GM21367 (cell line): ENCODE results near the gene C11orf68.

Source experiments
- ATAC-seq: cut with Tn5 transposase; IDR thresholded peaks from one replicate; pipeline ENCODE4 v1.9.1; 2021; ENCODE audit not compliant: unreplicated experiment

C11orf68 gene

DNA sequence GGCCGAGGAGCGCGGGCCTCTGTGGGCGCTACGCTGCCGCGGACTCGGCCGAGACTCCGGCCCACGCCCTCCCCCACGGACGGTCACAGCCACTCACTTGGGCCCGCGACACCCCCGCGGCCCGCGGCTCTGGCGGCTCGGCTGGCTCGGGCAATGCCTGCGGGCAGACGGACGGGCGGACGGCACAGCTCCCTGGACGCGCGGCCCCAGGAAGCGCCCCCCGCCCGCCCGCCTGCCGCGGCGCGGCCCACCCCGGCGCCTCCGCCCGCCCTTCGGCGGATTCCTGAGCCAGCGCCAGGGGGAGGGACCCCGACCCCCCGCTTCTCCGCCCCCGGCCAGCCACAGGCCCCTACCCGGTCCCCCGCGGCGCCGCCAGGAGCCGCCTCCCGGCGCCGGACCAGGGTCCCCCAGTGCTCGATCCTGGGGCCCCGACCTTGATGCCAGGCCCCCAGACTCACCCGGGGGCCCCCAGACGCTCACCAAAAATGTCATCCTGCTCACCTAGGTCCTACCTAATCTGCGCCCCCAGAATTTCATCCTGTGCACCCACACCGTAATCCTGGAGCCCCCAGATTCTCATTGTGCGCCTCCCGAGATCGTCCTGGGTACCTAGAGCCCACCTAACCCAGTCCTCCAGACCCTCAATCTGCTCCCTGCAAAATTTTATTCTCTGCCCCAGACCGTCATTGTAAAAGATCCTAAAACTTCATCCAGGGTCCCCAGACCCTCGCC, 46.1 kb downstream of the C11orf68 start, which contains the start of gene EFEMP2:
EFEMP2 (minus strand) TSS at position 215 of the 732 bp plus-strand sequence. CDS start 446 bp downstream, outside the sequence.
- no peak for ATAC-seq

DNA sequence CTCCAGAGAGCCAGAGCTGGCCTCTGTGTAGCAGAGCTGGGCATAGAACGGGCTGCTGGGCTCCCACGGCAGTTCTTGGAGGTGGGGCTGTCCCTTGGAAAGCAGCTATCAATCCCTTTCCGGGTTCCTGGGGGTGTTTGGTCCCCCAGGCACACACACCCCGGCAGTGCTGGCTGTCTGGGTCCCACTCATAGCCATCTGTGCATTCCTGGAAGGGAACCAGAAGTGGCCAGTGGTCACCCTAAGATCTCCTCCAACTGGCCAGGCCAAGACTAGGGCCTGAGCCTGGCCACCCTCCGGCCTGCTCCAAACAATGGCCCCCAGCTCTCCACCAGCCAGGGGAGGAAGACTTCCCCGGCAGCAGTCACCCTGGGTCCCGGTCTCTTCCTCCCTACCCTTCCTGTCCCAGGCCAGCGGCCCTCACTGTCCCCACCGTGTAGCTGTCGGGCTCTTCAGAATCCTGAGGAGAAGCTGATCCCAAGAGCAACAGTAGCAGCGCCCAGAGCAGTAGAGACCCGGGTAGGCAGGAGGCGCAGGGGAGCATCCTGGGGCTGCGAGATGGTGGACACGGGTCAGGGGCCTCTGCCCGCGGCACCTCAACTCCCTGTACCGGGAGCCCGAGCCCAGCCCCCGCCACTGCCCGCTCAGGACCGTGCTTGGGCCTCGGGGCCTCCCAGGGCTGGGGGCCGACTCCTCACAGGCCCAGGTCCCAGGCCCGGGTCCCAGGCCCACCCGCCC, 46.9 kb downstream of the C11orf68 start:
- ATAC-seq = no peak

DNA sequence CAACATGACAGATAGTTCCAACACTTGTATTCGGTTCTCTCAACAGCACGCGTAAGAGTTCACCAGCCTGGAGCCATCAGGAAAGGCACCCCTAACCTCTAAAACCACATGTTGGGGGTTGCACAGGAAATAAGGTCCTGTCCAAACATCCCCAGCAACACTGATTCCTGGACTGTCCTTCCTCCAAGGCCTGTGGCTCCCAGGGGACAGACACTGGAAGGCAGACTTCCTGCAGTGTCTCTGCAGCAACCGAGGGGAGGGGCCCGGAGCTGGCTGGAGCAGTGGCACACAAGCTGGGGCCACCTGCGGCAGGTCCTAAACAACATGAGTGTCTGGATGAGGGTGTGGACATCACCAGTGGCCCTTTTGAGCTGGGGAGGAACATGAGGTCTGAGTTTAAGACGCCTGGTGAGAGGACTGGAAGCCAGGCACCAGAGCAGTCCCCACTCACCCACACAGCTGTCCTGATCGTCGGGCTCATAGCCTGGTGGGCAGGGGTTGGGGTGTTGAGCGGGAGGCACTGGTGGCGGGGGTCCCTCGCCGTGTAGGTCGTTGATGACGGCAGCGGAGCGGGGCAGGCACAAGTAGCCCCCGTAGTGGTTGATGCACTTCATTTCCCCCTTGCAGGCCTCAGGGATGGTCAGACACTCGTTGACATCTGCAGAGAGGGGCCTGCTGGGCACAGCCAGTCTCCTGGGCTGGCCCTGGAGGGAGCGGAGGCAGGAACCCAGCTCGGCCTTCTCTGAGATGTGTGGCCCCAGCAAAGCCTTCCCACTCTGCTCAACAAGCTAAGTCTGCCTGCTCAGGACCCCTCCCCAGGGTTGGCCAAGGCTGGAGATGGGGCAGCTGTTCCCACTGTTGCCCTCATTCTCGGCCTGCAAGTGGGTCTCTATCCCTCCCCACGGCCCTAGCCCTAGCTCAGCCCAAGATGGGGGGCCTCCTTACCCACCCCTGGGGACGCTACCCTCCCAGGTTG, 47.9 kb downstream of the C11orf68 start:
- no peak for ATAC-seq

DNA sequence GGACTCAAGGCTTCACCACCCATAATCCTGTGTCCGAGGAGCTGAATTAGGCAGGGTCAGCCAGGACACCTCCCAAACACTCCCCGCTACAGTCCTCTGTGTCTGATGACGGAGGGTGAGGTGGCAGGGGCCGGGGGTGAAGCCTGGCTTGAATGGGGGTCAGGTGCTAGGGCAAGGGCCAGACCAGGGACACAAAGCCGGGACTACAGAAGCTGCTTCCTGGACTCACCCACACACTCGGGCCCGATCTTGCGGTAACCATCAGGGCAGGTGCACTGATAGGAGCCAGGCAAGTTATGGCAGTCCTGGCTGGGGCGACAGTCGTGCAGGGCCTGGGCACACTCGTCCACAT, 48.6 kb downstream of the C11orf68 start:
- ATAC-seq = no peak

DNA sequence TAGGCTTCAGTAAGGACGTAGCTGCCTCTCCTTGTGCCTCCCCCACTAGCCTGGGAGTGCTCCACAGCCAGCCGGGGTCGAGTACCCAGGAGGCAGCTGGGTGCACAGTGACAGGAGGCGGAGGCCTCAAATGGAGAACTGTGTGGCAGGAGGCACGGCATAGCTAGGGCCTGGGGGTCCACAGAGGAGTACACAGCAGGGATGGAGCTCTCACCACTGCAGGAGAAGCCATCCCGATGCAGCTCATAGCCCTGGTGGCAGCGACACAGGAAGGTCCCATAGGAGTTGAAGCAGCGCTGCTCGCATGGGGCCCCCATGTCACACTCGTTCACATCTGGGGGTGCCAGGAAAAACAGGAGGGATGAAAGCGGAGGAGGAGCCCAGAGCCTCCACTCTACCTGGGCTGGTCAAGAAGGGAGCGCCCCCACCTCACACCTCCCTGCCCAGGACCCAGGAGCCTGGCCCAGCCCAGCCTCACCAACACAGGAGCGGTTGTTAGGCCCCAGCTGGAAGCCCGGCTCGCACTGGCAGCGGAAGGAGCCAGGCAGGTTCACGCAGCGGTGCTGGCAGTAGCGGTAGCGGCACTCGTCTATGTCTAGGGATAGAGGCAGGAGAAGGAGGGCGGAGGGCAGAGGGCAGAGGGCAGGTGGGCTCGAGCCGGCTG, 49.1 kb downstream of the C11orf68 start:
- ATAC-seq = no peak

DNA sequence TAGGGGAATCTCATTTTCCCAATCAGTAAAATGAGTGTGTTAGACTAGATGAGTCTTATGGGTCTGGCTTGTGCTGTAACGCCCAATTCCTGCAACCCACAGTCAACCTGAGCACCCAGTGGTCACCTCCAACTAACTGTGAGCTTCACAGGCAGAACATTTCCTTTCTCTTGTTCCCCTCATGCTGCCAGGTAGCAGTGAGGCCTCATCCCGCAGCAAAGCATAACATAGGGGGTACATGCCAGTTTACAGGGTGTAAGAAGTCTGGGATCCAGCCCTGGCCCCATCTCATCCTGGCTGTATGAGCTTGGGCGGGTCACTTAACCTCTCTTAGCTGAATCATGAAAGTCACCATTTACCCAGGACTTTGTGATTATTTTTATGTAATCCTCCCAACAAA, 50.0 kb downstream of the C11orf68 start:
- ATAC-seq = no peak

DNA sequence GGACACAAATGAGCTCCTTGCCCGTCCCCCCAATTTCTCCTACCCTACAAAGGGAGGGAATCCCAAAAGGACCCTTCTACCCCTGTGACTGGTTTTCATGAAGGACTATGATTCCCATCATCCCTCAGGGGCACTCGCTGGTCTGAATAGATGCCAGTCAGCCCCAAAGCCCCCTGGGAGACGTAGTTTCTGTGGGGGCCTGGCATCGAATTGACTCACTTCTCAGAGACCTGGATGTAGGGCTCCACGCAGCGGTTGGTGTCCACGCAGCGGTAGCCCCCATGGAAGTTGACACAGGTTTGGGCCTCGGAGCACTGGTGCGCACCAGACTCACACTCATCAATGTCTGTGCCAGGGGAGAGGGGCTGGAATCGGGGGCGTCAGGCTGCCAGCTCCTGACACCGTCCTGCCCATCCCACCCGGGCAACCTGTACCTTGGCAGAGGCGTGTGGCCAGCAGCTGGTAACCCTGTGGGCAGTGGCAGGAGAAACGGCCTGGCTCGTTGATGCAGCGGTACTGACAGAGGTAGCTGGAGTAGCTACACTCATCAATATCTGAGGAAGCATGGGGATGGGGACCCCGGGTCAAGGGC, 50.7 kb downstream of the C11orf68 start:
- no peak for ATAC-seq

DNA sequence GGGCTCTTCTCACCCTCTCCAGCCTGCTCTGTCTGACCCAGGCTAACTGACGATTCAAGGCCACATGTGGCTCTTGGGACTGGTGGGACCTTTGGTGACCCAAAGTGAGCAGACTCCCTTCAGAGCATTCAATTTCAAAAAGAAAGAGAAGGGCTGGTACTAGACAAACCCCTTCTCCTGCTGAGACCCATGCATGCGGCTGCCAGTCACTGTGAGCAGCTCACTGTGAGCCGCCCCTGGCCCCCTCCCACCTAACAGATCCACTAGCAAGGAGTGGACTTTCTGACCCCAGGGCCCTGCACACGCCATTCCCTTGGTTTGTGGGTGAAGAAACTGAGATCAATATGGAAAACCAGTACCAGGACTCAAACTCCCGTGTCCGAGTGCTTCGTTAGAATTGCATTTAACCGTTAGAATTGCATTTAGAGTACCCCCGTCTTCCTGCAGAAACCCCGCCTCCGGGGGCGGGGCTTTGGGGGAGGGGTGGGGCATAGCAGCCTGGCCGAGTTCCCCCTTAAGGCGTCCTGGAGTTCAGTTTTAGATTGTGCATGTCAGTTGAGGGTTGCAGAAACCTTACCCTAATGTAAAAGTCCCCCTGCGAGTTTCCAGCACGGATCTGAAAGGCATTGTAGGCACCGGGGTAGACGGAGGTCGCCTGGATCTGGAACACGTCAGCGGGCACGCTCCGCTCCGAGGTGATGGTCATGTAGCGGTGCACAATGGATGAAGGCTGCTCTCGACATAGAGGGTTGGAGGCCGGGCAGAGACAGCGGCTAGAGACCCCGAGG, 51.4 kb downstream of the C11orf68 start:
- ATAC-seq = no peak
